IPS DF 4.7 (cell line): ENCODE results near the gene TBXAS1.

Experiments used
- DNase-seq: peaks from one replicate; pipeline ENCODE4 v3.0.0-alpha.2; 2013; ENCODE audit warnings: low spot score; ENCODE audit errors: extremely low read depth

Gene TBXAS1

GRCh38 chr7:140000666-140001268 is 171.7 kb downstream of the TBXAS1 start:
- no peak for DNase-seq

GRCh38 chr7:140003913-140004382 is 174.9 kb downstream of the TBXAS1 start:
- peak; percentile 51 for DNase-seq

GRCh38 chr7:140004672-140005071 is 175.6 kb downstream of the TBXAS1 start:
- no peak for DNase-seq

DNA sequence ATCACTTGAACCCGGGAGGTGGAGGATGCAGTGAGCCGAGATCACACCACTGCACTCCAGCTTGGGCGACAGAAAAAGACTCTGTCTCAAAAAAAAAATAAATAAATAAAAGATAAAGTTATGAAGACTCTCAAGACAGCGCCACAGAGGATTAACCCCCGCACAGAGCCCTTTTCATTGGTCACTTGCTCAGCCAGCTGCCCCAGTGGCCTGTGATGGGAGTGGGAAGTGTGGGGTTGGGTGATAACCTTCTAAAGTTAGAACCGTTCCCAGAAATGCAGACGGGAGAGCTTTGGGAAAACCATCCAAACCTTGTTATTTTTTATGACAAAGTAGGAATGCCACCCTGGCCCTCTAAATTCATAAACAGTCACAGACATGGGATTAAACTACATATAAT is 176.3 kb downstream of the TBXAS1 start:
- no peak for DNase-seq

DNA sequence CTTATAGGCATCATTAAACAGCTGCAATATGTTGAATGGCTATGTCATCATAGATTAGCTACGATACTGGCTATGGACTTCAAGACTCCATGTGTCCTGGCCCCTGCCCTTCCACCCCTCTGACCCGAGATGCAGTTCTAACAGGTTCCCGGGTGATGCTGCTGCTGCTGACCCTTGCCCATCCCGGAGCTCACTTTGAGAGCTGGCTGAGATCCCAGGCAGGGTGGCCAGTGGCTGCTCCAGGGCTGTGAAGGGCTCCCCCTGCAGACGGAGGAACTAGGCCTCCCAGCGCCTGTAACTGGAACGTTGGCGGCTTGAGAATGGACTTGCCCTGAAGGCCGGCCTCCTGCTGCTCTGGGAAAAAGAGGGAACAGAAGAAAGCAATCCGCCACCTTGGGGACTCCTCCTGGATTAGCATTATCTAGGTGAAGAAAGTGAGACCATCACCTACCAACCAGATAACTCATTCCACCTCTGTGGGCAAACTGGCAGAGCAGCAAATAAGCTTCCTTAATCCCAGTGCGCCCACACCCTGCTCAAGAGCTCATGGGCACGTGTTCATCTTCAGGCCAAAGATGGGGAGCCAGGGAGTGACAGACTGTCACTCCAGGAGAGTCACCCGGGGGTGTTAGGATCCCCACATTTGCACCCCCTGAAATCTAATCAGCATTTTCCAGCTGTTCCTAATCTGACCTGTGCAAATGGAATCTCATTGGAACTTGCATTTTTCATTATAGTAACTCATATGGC is 176.9 kb downstream of the TBXAS1 start:
- no peak for DNase-seq

DNA sequence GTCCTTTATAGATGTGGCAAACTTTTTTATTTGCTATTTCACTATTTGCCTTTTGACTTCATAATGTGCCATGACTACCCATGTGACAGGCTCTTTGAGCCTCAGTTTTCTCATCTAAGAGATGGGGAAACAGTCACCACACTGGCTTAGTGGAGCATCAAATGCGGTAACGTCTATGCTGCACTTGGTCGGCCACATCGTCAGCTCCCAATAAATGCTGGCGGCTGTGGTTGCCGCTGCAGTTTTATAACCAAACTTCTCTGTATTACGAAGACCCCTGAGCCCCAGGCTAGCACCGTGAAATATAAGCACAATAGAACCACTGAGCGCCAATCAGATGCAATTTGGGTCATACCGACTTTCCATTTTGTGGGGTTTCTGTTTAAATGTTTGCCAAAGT is 177.5 kb downstream of the TBXAS1 start:
- DNase-seq: no peak

GRCh38 chr7:140007051-140007690 is 178.1 kb downstream of the TBXAS1 start:
- DNase-seq: no peak

GRCh38 chr7:140008755-140009610 is 179.9 kb downstream of the TBXAS1 start:
- DNase-seq: no peak

DNA sequence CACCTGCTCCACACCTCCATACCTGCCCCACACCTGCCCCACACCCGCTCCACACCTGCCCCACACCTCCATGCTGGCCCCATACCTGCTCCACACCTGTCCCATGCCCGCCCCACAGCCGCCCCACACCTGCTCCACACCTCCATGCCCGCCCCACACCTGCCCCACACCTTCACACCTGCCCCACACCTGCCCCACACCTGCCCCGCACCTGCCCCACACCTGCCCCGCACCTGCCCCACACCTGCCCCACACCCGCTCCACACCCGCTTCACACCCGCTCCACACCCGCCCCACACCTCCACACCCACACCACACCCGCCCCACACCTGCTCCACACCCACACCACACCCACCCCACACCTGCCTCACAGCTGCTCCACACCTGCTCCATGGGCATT is 180.7 kb downstream of the TBXAS1 start:
- no peak for DNase-seq

DNA sequence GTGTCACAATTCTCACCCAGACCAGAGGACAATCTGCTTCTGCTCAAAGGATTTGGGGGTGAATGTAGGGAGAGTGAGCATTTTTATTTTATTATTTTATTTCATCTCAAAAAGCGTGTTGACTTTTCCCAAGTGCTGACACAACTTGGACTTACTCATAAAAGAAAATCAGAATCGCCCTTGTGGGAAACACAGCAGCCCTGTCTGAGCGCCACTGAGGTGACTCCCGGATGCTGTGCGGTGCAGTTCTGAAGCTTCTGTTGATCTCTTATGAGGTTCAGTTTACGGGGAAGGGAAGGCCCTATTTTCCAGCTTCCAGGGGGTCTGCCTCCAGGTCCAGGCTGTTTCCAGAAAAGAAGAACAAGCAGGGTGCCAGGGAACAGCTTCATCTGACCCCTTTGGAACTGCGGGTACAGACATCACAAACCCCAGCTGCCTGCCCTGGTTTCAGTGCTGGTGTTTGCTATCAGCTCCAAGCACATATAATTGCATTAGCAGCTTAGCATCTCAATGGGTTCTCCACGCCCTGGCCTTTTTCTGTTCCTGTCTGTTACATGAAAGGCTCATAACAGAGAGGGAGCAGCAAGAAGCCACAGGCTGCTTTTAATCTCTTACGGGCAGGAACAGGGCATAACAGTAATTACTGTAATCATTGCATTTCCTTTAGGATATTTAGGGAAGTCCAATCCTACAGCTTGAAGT is 181.3 kb downstream of the TBXAS1 start:
- no peak for DNase-seq

DNA sequence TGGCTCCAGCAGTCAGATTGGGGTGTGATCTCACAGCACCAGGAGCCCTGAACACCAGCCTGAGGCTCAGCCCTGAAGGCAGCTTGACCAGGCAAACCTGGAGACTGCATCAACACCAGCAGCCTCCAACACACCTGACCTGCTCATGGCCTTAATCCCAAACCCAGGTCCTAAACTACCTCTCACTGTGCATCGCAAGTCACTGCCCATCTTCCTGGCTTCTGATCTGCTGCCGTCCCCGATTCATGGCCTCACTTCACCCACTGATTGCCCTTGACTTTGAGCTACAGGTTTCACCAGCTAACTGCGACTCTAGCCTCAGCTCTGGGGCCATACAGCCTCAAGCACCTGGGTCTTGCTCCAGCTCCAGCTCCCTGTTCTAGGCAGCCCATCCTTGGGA is 184.6 kb downstream of the TBXAS1 start:
- DNase-seq: no peak

DNA sequence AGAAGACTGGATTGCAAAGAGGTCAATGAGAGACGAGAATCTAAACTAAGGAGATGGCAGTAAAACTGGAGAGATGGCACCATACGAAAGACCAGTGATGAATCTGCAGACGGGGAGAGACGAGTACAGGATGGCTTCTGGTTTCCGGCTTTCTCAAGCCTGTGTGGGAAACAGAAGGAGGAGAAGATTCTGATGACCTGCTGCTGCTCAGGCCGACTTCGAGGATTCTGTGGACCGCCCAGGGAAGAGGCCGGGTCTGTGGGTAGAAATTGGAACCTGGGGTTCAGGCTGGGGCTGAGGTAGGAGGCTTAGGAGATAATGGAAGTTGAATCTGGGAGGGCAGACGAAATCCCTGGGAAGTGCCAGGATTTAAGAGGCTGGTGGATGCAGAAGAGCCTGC is 185.1 kb downstream of the TBXAS1 start:
- DNase-seq: no peak

DNA sequence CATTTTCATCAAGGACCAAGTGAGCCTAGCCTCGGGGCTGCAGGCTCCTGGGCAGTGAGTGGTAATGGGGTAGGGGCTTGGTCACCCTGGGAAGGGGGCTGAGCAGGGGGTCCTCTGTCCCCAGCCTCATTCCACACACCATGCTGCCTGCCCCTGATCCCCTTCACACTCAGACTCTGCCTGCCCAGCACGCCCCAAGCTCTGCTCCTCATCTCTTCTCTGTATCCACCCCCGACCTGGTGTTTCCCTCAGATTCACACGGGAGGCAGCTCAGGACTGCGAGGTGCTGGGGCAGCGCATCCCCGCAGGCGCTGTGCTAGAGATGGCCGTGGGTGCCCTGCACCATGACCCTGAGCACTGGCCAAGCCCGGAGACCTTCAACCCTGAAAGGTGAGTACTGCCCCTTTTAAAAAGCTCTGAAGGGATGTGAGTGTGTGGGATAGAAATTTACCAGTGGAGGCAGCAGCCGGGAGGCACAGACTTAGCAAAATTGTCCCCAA is 186.5 kb downstream of the TBXAS1 start:
- no peak for DNase-seq

DNA sequence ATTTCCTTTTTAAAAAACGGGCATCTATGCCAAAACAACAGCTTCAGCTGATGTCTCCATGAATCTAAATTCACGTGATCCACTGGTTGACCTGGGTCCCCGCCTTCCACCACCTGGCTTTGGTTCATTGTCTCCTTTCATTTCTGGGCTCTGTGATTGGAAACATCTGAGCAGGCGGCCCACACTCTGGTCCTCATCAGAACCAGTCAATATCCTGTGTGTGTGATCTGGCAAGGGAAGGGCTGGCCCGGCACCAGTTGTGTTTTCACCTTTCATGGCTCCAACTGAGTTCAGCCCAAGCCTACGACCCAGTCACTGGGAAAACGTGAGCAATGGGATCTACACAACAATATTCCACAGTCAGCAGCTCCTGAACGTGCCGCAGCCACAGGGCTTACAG is 187.5 kb downstream of the TBXAS1 start:
- DNase-seq: no peak

GRCh38 chr7:140017034-140017433 is 188.0 kb downstream of the TBXAS1 start:
- DNase-seq: no peak

DNA sequence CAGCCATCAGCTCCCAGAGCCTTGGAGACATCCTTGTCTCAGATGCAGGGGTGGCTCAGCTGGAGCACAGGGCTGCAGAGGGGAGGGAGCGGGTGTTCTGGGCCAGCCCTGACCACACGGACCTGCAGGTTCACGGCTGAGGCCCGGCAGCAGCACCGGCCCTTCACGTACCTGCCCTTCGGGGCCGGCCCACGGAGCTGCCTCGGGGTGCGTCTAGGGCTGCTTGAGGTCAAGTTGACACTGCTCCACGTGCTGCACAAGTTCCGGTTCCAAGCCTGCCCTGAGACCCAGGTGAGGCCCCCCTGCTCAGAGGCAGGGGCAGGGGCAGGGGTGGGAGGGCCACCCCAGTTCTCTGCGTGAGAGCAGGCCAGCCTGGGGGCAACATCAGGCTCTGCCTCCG is 188.5 kb downstream of the TBXAS1 start:
- no peak for DNase-seq

DNA sequence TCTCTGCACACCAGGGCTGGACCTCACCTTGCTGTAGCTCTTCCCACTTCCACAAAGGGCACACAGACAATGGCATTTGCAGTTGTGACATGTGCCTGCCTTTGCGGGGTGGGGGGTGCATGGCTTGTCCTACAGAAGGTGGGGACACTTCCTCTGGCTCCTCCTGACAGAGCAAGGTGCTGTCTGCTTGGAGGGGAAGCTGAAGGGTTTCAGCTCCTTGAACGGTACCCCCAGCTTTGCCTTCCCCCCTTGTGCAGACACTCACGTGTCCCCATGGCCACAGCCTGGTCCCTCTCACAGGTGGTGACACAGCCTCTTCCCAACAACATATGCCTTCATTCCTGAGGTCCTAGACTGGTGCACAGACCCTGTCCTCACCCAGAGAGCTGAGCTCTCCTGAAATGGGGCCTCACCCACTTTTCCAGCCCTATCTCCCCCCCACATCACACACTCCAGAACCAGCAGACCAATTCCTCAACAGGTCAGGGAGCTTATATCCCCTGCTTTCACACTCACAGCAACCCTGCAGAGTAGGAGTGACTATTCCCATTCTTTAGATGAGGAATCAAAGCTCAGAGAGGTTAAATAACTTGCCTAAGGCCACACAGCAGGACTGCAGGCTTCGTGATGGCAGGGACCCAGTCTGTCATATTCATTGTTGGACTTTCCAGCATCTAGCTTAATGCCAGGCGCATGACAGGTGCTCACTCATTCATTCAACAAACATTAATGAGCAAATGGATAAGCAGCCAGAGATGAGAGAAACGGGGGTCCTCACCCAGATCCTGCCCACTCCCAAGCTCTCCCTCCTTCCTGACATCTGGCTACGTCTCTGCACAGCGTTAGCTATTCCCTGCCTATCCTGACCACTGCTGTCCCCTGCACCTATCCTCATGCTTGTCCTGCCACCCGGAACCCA is 189.3 kb downstream of the TBXAS1 start:
- no peak for DNase-seq

DNA sequence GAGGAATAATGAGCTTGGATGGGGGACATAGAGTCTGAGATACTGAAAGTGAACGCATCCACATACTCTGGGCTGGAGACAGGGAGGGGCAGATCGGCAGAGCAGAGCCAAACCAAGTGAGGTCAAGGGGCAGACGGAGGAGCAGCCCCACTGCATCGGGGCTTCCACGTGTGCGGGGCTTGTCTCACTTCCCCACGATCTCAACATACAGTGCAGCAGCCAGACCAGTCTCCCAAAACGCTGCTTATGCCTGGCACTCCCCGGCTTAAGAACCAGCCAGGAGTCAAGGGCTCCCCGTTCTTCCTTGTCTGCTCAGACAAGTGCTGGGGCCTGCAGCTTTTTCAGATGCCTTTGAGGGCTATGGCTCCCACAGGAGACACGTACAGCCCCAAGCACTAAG is 190.1 kb downstream of the TBXAS1 start:
- DNase-seq: no peak

DNA sequence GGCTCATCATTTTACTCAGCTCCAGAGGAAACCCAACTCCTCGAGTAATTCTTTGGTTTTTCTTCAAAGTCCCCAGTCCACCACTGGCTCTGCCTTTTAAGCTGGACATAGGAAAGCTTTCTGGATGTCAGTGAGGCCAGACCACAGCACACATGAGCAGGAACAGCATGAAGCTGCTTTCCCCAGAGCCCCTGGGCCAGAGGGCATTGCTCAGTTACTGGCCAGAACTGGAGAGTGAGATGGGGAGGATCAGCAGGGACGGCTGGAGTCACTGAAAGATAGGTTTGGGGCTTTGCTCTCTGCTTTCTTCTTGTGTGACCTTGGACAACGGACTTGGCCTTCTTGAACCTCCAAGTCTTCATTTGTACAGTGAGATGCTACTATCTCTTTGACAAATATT is 190.5 kb downstream of the TBXAS1 start:
- DNase-seq: no peak

- DNase-seq: no peak
These were observed 192.5 kb downstream of the TBXAS1 start for GRCh38 chr7:140021603-140022002.
